ENCODE measurements around the gene SLC35F2. TPM values are rescaled to one million over a fixed set of nuclear protein-coding genes. Genes with fewer than 3 reads are reported as not detected.

Gene SLC35F2
- total RNA-seq, 4 donors from 2014 or later = 1.7 to 5.7 (median 3.7) TPM

GRCh38 chr11:107747622-107748021 lies 111.0 kb downstream of the SLC35F2 start:
- no peak for TF ChIP-seq CTCF (IDR thresholded peaks at IDR 0.05; ENCODE audit: low read depth)

GRCh38 chr11:107744736-107745135 lies 113.9 kb downstream of the SLC35F2 start:
- no peak for TF ChIP-seq CTCF (IDR thresholded peaks at IDR 0.05; ENCODE audit: low read depth)

GRCh38 chr11:107743191-107743590 lies 115.4 kb downstream of the SLC35F2 start:
- no peak for TF ChIP-seq CTCF (IDR thresholded peaks at IDR 0.05; ENCODE audit: low read depth)

GRCh38 chr11:107741044-107741823 lies 117.4 kb downstream of the SLC35F2 start:
- TF ChIP-seq CTCF (IDR thresholded peaks at IDR 0.05; ENCODE audit: low read depth) = no peak

Other genes starting within 250 kb of the SLC35F2 start
- gene SLN, start 146.7 kb downstream of the SLC35F2 start, total RNA-seq = not detected
- 1 to 10 TPM in 3 of 4 donors, not detected in 1; 3.1 to 4.8 (median 3.3) TPM for gene RAB39A, start 69.7 kb upstream of the SLC35F2 start, total RNA-seq
- 10 to 100 TPM; 20.4 to 41.6 (median 32.8) TPM for gene CUL5, start 150.1 kb upstream of the SLC35F2 start, total RNA-seq

Data from subcutaneous adipose tissue (tissue), 4 donors.